ENCODE data around the gene DUSP10.

The DUSP10 gene

DNA sequence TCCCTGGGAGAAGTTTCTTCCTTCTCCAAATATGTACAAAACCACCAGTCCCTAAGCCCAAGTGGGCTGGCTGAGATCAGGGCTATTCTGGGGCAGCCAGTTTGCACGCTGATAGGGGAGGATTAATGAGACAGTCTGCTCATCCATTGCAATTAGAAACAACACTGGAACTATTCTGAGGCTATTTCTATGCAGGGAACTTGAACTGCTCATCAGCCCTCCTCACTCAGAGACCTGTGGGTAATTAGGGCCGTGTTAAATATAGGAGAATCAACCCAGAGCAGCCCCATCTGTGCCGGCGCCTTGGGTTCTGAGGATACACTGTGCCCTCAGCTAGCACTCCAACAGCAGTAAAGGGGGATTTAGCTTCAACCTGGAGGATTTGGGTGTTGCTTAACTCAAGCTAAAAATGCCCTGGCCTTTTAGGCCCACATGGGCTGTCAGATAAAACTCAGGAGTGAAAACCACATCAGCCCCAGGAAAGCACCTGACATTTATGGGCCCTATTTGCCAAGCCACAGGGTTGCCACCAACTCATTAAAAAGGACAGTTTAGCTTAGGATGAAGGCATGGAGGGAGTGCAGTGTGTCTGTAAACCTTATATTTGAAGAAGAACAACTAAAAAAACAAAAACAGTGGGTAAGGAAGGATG is 53.9 kb downstream of the DUSP10 start:
- TF ChIP-seq, protein P1, sequence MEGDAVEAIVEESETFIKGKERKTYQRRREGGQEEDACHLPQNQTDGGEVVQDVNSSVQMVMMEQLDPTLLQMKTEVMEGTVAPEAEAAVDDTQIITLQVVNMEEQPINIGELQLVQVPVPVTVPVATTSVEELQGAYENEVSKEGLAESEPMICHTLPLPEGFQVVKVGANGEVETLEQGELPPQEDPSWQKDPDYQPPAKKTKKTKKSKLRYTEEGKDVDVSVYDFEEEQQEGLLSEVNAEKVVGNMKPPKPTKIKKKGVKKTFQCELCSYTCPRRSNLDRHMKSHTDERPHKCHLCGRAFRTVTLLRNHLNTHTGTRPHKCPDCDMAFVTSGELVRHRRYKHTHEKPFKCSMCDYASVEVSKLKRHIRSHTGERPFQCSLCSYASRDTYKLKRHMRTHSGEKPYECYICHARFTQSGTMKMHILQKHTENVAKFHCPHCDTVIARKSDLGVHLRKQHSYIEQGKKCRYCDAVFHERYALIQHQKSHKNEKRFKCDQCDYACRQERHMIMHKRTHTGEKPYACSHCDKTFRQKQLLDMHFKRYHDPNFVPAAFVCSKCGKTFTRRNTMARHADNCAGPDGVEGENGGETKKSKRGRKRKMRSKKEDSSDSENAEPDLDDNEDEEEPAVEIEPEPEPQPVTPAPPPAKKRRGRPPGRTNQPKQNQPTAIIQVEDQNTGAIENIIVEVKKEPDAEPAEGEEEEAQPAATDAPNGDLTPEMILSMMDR (IDR thresholded peaks at IDR 0.05; ENCODE audit: insufficient read depth, low read length, missing control alignments), result no peak
- POLR2A ChIA-PET, result no interaction called here
- H3K4me3 ChIP-seq (ENCODE audit: low read depth, low read length), result no peak overlapping the region
- CTCF ChIA-PET, result interaction anchor here (1.3 kb wide), 1 partner anchor 15 kb away, joined by 3 read pairs; no protein-coding TSS in a partner anchor
- no peak for DNase-seq (ENCODE audit: low read depth, low spot score)

DNA sequence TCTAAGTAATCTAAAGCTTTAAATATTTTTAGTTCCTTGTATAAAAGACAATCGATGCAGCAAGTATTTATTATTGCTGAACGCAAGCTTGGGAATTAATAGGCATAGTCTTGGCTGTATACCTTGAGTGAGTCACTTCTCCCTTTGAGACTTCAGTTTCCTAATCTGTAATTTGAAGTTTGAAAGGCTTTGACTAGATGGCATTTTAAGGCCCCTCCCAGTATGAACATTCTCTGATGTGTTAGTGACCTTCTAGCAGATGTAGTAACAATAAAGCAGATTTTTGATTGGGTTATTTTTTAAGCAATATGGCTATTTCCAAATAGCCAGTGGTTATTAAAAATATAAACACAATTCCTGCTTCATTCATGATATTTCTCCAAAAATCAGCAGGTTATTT is 58.2 kb downstream of the DUSP10 start:
- ChIA-PET CTCF (interaction anchor here (1.1 kb wide), 1 partner anchor 10 kb away, joined by 3 read pairs; no protein-coding TSS in a partner anchor), POLR2A (no interaction called here)
- H3K4me3 ChIP-seq (ENCODE audit: low read depth, low read length), result no peak overlapping the region
- DNase-seq (ENCODE audit: low read depth, low spot score), result no peak
- TF ChIP-seq, protein P1 (IDR thresholded peaks at IDR 0.05; ENCODE audit: insufficient read depth, low read length, missing control alignments), result no peak

DNA sequence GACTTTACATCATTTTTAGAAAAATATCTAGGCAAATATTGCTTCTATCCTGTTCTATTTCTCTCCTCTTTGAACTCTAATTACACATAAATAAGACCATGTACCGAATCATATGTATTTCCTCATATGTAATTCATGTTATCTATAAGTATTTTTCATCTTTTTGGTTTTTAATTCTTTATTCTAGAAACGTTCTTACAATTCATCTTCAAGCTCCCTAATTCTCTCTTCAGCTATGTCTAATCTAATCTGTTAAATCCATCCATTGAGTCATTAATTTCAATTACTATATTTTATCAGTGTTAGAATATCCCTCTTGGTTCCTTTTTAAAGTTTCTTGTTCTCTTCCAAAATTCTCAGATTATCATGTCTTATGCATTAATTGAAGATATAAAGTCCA is 61.8 kb downstream of the DUSP10 start:
- TF ChIP-seq, protein P1 (IDR thresholded peaks at IDR 0.05; ENCODE audit: insufficient read depth, low read length, missing control alignments), result no peak
- DNase-seq (ENCODE audit: low read depth, low spot score), result no peak
- CTCF ChIA-PET, result interaction anchor here (1.1 kb wide), 1 partner anchor 10 kb away, joined by 3 read pairs; no protein-coding TSS in a partner anchor
- H3K4me3 ChIP-seq (ENCODE audit: low read depth, low read length), result no peak overlapping the region
- POLR2A ChIA-PET, result no interaction called here

DNA sequence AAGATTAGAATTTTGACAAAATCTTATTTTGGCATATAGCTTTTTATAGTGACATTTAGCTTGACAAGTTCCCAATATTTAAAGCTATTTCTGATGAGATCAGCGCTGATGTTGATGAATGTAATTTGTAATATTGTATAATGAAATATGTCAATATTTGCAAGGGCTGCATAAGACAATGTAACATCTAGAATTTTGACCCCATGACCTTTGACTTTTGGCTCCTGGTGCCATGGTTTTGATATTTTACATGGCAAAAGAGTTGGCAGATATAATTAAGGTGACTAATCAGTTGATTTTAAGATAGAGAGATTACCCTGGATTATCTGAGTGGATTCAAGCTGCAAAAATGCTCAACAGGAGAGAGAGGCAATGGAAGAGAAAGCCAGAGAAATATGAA is 63.9 kb downstream of the DUSP10 start:
- TF ChIP-seq, protein P1 (IDR thresholded peaks at IDR 0.05; ENCODE audit: insufficient read depth, low read length, missing control alignments), result no peak
- no peak for DNase-seq (ENCODE audit: low read depth, low spot score)
- CTCF ChIA-PET, result interaction anchor here (1.1 to 1.3 kb wide), 2 partner anchors 12 to 777 kb away, joined by 3 to 5 read pairs; no protein-coding TSS in a partner anchor
- POLR2A ChIA-PET, result no interaction called here
- H3K4me3 ChIP-seq (ENCODE audit: low read depth, low read length), result no peak overlapping the region

DNA sequence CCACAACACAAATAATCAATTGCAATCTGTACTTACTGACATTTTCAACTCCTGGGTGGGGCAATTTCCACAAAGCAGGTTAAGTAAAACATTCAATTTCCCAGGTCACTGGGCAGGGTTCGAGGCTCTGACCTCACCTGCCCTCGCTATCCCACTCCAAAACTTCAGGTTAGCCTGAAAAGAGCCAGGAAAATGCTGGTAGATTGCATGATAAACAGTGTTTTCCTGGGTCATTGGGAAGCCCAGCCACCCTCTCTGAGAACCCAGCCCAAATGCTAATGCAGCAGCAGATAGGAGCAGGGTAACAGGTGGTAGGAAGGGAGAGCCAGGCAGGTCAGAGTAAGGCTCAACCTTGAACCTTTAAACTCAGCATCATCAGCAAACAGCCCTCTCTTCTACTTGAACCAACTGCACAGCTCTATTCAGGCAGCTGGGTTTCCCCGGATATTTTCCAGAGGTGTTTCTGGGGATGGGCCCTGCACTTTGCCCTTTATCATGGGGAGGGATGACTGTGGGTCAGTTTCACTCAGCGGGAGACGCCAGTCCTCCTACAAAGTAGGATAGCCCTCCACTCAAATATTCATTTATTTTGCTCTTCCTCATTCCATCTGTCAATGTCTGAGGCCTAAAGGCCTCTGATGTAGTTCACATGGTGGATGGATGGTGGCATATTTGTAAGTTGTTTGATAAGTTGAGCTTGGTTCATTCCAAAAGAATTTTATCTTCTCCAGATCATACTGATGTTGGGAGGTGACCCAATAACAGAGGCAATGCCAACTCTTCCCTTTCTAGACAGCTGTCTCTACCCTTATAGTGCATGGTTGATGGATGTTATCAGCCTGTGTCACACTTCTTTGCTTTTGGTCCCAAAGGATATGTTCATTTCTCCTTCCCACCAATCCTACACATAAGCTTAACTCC is 65.7 kb downstream of the DUSP10 start:
- CTCF ChIA-PET, result no interaction called here
- TF ChIP-seq, protein P1 (IDR thresholded peaks at IDR 0.05; ENCODE audit: insufficient read depth, low read length, missing control alignments), result no peak
- POLR2A ChIA-PET, result no interaction called here
- DNase-seq (ENCODE audit: low read depth, low spot score), result no peak
- H3K4me3 ChIP-seq (ENCODE audit: low read depth, low read length), result no peak overlapping the region

DNA sequence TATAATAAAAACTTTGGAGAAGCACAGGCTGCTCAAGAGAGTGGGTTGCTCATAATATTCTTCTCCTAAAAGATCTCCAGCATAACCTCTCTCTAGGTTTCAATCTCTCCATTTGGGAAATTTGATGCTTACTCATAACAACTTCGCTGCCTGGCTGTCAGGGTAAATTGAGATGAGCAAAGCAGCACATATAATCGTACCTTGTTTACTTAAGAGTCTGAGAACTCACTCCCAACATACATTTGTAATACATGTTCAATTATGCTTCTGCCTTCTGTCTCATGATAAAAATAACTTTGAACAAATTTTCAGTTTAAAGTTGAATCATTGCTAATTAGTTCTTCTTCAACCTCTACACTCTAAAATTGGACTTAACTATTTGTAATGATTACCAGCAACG is 68.9 kb downstream of the DUSP10 start:
- TF ChIP-seq, protein P1 (IDR thresholded peaks at IDR 0.05; ENCODE audit: insufficient read depth, low read length, missing control alignments), result no peak
- no peak for DNase-seq (ENCODE audit: low read depth, low spot score)
- CTCF ChIA-PET, result interaction anchor here (0.8 to 1.2 kb wide), 2 partner anchors 10 to 14 kb away, joined by 3 read pairs; no protein-coding TSS in a partner anchor
- POLR2A ChIA-PET, result no interaction called here
- no peak overlapping the region for H3K4me3 ChIP-seq (ENCODE audit: low read depth, low read length)
